Activated B cell treated with CpG ODN at 0.5 μM for 24 hours (primary cell): ENCODE measurements around the gene STX16. TPM values are rescaled to one million over a fixed set of nuclear protein-coding genes. Genes with fewer than 3 reads are reported as not detected.

Source experiments
- ATAC-seq: fragments of 200-7000 bp; cut with Tn5 transposase; one replicate; pipeline ENCODE4 v1.10.0; 2021; ENCODE audit warnings: low read depth, mild to moderate bottlenecking, moderate library complexity
- CTCF ChIA-PET: fragments of 350-600 bp; sonication (Branson Sonifier 250); formaldehyde crosslinking; loops from one replicate; lab custom pipeline; 2021; ENCODE audit warnings: antibody characterized with exemption; lab: Charles Lee
- POLR2A ChIA-PET: fragments of 350-600 bp; sonication (Branson Sonifier 250); formaldehyde crosslinking; loops from one replicate; lab custom pipeline; 2021; ENCODE audit warnings: antibody characterized with exemption; lab: Charles Lee
- DNase-seq: peaks from one replicate; pipeline ENCODE4 v3.0.0; 2022
- H3K27ac Mint-ChIP-seq: one replicate; pipeline ENCODE4 v1.8.0; 2020; ENCODE audit warnings: mixed read lengths
- H3K27me3 Mint-ChIP-seq: one replicate; pipeline ENCODE4 v1.8.0; 2021; ENCODE audit warnings: mixed read lengths
- H3K36me3 Mint-ChIP-seq: one replicate; pipeline ENCODE4 v1.8.0; 2021; ENCODE audit warnings: low read depth, mixed read lengths
- H3K4me1 Mint-ChIP-seq: one replicate; pipeline ENCODE4 v1.8.0; 2021; ENCODE audit warnings: mixed read lengths
- H3K4me3 Mint-ChIP-seq: one replicate; pipeline ENCODE4 v1.8.0; 2020; ENCODE audit warnings: mild to moderate bottlenecking, mixed read lengths
- H3K9me3 Mint-ChIP-seq: one replicate; pipeline ENCODE4 v1.8.0; 2020; ENCODE audit warnings: mixed read lengths
- intact Hi-C: fragments of 100-400 bp; cut with micrococcal nuclease; formaldehyde crosslinking; loops from one replicate; pipeline ENCODE4 v1.15.1; 2024
- total RNA-seq: library from RNA; stranded (reverse); gene quantifications from 2 replicates; pipeline ENCODE4 v1.2.3, GENCODE V29; 2022
- TF ChIP-seq, protein P1 (sequence below): fragments of 200-600 bp; IDR thresholded peaks from one replicate; pipeline ENCODE4 v1.8.0; 2022; ENCODE audit warnings: antibody characterized with exemption, mild to moderate bottlenecking

Gene STX16
- total RNA-seq, 1 donor from 2014 or later = 77.4 TPM

DNA sequence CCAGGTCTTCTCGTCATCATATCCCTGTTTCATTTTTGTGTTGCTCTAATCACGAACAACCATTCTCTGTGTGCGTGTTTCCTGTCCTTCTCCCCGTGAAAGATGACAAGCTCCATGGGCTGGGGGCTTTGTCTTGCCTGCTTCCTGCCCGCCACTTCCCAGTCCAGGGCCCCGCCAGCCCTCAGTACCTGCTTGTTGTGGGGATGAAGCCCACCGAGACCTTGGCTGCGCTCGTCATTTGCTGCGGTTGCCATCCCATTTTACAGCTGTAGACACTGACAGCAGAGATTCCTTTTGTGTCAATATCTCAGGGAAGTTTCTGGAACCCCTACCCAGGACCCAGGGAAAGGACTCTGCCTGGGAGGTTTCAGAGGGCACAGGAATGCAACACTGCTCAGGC lies 40.3 kb upstream of the STX16 start:
- no peak for DNase-seq
- ChIA-PET POLR2A (no interaction called here), CTCF (no interaction called here)
- Mint-ChIP-seq H3K27me3 (peaks cover 10% of the 10 kb centered on the region), H3K4me1 (no peaks in the 10 kb centered on the region), H3K27ac (no peak overlapping the region), H3K9me3 (no peaks in the 10 kb centered on the region), H3K36me3 (no peaks in the 10 kb centered on the region), H3K4me3 (no peak overlapping the region)
- intact Hi-C loops = no loop called here
- ATAC-seq = no peak
- TF ChIP-seq, protein P1, sequence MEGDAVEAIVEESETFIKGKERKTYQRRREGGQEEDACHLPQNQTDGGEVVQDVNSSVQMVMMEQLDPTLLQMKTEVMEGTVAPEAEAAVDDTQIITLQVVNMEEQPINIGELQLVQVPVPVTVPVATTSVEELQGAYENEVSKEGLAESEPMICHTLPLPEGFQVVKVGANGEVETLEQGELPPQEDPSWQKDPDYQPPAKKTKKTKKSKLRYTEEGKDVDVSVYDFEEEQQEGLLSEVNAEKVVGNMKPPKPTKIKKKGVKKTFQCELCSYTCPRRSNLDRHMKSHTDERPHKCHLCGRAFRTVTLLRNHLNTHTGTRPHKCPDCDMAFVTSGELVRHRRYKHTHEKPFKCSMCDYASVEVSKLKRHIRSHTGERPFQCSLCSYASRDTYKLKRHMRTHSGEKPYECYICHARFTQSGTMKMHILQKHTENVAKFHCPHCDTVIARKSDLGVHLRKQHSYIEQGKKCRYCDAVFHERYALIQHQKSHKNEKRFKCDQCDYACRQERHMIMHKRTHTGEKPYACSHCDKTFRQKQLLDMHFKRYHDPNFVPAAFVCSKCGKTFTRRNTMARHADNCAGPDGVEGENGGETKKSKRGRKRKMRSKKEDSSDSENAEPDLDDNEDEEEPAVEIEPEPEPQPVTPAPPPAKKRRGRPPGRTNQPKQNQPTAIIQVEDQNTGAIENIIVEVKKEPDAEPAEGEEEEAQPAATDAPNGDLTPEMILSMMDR = no peak

- CTCF ChIA-PET = no interaction called here
- intact Hi-C loops = no loop called here
Measured at GRCh38 chr20:58611236-58612030, 39.6 kb upstream of the STX16 start.

GRCh38 chr20:58612121-58612691 lies 38.9 kb upstream of the STX16 start:
- Mint-ChIP-seq H3K36me3 (no peaks in the 10 kb centered on the region), H3K4me3 (no peak overlapping the region), H3K9me3 (peaks cover under 1% of the 10 kb centered on the region), H3K27me3 (peaks cover 10% of the 10 kb centered on the region), H3K4me1 (no peaks in the 10 kb centered on the region), H3K27ac (no peak overlapping the region)
- CTCF ChIA-PET = no interaction called here
- POLR2A ChIA-PET = no interaction called here
- TF ChIP-seq, protein P1 = no peak
- intact Hi-C loops = no loop called here
- no peak for ATAC-seq
- DNase-seq = no peak

More at GRCh38 chr20:58611236-58612030, 39.6 kb upstream of the STX16 start:
- TF ChIP-seq, protein P1 = no peak
- no peaks in the 10 kb centered on the region for H3K9me3 Mint-ChIP-seq
- peaks cover 10% of the 10 kb centered on the region for H3K27me3 Mint-ChIP-seq
- POLR2A ChIA-PET = no interaction called here
- H3K36me3 Mint-ChIP-seq = no peaks in the 10 kb centered on the region
- no peaks in the 10 kb centered on the region for H3K4me1 Mint-ChIP-seq
- H3K27ac Mint-ChIP-seq = no peak overlapping the region
- ATAC-seq (no peak), DNase-seq (no peak)
- no peak overlapping the region for H3K4me3 Mint-ChIP-seq

- peaks cover 3% of the 10 kb centered on the region for H3K9me3 Mint-ChIP-seq
- no peak for DNase-seq
- POLR2A ChIA-PET = no interaction called here
- CTCF ChIA-PET = no interaction called here
- H3K27ac Mint-ChIP-seq = no peak overlapping the region
- intact Hi-C loops = no loop called here
- peaks cover 10% of the 10 kb centered on the region for H3K27me3 Mint-ChIP-seq
- no peaks in the 10 kb centered on the region for H3K36me3 Mint-ChIP-seq
- H3K4me1 Mint-ChIP-seq = no peaks in the 10 kb centered on the region
- no peak for ATAC-seq
- TF ChIP-seq, protein P1 = no peak
- H3K4me3 Mint-ChIP-seq = no peak overlapping the region
Measured at GRCh38 chr20:58613061-58613854, 37.8 kb upstream of the STX16 start.

DNA sequence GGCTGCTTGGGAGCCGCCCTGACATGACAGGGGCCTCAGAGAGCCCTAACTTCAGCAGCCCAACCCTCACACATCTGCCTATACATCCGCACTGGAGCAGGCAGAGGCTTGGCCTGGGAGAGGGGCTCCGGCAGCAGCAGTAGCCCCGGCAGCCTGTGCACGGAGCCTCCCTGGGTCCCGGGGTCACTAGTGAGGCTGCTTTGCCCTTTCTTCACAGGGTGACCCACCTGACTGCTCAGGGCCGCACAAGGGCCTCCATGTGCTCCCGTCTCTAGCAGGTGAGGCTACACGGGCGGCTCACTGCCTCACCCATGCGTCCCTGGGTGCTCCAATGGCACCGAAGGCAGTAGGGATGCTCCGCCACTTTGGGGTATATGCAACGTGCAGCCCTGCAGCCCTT lies 36.7 kb upstream of the STX16 start:
- TF ChIP-seq, protein P1 = no peak
- H3K27ac Mint-ChIP-seq = no peak overlapping the region
- intact Hi-C loops = no loop called here
- no peak overlapping the region for H3K4me3 Mint-ChIP-seq
- no peaks in the 10 kb centered on the region for H3K36me3 Mint-ChIP-seq
- POLR2A ChIA-PET = no interaction called here
- ATAC-seq (no peak), DNase-seq (no peak)
- peaks cover 14% of the 10 kb centered on the region for H3K27me3 Mint-ChIP-seq
- CTCF ChIA-PET = no interaction called here
- peaks cover 3% of the 10 kb centered on the region for H3K9me3 Mint-ChIP-seq
- no peaks in the 10 kb centered on the region for H3K4me1 Mint-ChIP-seq
